Renal pelvis (tissue), 4 donors: ENCODE data around the gene S100A12. TPM values are rescaled to one million over a fixed set of nuclear protein-coding genes. Genes with fewer than 3 reads are reported as not detected.
"Not testable (repeated sequence)": the region's sequence is repeated elsewhere in the genome, so short reads cannot be mapped to it uniquely, and the experiment has no call there.

Experiments used
- DNase-seq: peaks from one replicate; pipeline ENCODE4 v3.0.0-alpha.2; 2013
- polyA plus RNA-seq, 3 donors: library from polyadenylated mRNA; unstranded; fragments of 120-200 nt; gene quantifications; one replicate each; pipeline ENCODE4 v1.2.1, GENCODE V29; 2013; ENCODE audit not compliant: insufficient read length in 3 of 3

S100A12 gene
- polyA plus RNA-seq, 3 donors = 1.1 to 2.5 (median 1.6) TPM

DNA sequence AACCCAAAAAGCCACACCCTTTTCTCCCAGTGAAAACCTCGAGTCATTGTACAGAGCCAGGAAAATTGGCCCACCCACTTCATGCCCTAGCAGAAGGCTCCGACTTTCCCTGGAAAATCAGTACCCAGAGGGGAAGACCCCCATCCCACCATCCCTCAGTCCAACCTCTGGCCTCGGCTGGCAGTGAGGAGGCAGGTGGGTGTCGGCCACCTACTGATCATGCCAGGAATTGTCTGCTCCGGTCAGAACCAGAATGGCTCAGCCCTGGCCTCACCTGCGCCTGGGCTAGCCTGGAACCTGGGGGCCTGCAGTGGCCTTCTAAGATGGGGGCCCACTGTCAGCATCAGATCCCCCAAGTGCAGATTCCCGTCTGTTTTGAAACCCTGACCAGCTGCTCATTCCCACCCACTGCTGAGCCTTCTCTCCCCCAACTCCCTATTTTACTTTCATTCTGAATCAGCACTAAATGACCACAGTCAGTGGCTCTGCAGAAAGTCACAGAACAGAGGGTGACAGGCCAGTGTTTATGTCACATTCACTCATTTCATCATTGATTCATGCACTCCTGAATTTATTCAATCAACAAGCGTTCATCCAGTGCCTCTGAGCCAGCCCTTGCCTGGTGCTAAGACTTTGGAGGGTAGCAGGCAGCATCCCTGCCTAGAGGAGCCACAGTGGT lies 20.8 kb downstream of the S100A12 start:
- no peak for DNase-seq

DNA sequence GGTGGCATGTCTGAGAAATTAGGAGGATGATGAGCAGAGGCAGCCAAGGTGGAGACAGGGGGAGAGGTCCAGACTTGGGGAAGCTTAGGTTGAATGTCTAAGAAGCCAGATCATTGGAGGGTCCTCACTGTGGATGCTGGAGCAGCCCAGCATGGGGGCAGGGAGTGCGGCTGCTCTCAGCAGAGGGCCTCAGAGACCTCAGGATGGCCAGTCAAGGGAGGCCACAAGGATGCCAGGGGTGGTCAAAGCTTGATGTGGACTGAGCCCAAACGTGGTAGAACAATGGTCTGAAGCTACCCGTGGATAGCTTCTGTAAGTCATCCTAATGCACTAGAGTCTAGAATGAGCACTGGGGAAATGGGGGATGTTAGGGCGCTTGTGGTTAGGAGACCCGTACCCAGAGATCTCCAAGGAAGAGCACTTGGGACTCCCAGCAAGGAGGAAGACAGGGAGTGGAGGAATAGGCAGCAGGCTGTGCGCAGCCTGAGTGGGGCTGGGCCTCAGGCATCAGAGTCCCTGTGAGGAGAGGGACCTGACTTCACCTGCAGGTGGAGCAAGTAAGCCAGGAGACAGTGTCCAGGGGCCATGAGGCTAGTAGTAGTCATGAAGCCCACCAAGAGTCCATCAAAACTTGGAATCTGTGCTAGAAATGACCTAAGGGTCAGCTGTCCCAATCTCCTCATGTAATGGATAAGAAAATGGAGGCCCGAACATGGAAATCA lies 22.0 kb downstream of the S100A12 start:
- DNase-seq = no peak

DNA sequence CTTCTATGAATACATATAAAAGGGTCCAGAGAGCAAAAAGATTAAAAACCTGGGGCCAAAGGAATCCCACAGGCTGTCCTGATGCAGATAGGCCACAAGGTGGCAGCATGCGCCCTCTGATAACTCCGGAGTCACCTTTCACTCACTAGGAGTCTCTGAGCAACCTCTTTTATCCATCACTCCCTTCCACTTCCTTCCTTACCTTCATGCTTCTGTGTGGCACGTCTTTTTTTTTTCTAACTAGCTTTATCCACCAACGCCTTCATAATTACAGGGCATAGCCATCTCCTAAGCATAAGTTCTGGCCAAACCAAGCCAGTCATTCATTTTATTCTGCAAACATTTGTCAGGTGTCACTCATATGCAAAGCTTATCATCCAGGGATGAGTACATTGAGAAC lies 22.9 kb downstream of the S100A12 start:
- DNase-seq = peak; percentile 46

DNA sequence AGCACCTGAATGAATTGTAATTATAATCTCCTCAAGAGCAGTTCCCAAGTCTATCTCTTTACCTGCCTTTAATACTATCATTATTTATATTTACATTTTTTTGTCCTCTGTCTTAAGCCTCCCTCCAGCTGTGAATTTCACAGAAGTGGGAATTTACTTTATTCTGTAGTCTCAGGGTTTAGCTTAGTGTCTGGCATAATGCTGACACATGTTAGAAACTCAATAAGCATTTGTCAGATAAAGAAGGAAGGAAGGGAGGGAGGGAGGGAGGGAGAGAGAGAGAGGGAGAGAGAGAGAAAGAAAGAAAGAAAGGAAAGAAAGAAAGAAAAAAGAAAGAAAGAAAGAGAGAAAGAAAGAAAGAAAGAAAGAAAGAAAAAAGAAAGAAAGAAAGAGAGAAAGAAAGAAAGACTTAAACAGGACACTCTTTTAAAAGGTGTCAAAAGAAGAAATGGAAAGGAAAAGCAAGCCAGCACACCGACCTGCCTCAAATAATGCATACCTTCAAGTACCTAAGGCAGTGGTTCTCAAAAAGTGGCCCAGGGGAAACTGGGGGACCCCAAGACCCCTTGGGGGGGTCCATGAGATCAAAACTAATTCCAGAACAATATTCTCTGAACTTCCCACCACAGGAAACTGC lies 25.0 kb downstream of the S100A12 start:
- no peak for DNase-seq

DNA sequence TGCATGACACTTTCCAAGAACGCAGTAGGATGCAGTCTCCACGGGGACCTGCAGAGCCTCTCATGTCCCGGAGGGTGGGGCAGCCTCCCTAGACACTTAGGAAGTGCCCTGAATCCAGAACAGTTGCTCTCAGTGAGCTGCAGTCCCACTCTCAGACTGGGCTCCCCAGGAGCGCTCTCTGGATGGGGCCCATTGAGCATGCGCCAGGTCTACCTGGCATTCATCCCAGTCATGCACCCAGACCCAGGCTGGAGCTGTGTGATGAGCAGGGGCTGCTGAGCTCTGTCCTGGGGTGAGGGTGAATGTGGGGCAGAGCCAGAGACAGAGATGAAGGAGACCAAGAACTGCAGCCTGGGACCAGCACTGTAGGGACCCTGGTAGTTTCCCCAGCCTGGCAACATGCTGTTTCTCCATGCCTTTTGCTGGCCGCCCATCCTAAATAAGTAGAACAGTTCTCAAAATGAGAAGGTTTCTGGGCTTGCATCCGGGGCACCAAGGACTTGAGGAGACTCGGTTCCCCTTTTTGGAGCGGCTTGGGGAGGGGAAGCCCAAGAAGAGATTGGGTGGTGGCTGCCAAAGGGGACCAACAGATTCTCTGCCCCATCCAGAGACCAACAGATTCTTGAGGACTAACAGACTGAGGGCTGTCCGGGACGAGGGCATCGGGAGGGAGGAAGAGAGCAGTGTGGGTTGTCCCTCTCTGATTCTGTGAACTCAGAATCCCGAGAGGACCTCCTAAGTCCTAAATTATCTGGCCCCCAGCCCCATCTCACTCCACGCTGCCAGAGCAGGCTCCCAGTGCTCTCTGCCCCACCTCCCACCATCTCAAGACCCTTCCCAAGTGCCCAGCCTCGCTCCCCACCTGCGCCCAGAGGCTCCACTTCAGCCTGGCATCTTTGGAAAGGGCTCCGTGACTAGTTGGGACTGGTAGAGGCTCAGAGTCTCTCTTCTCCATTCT lies 25.8 kb downstream of the S100A12 start:
- no peak for DNase-seq

DNA sequence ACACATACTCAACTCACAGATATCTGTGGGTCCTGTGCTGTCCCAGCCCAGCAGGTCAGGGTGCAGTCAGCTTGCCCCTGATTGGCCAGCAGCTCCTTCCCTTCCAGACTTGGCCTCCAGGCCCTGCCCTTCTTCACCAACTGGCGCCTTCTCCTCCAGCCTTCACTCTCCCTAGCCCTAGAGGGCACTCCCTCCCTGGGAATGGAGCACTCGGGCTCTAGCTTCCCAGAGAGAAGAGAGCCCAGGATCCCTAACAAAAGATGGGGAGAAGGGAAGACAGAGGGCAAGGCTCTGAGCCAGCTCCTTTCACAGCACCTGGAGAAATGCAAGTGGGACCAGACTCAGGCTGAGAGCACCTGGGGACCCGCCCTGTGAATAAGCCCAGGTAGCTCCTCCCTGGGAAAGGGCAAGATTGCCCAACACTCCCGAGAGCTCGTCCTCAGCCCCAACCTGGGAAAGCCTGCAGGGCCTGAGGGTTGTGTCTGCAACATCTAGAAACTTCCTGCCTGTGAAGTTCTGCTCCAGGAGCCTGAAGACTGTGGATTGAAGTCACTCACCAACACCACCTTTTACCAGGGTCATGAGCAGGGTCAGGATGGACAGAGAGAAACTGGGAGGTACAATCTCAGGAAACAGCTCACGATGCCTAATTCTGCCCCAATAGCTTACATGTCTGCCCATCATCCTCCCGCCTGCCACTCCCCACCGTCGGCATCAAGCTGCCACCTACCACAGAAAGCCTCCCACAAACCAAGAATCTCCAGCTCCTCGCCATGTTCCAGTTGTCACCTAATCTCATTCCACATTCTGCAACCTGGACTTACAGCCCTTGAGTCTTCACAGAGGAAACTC lies 26.7 kb downstream of the S100A12 start, which contains the start of gene PGLYRP4:
Gene PGLYRP4 (minus strand): TSS at position 331 of the 852 bp plus-strand sequence. CDS start 909 bp downstream, outside the sequence.
- DNase-seq = no peak

DNA sequence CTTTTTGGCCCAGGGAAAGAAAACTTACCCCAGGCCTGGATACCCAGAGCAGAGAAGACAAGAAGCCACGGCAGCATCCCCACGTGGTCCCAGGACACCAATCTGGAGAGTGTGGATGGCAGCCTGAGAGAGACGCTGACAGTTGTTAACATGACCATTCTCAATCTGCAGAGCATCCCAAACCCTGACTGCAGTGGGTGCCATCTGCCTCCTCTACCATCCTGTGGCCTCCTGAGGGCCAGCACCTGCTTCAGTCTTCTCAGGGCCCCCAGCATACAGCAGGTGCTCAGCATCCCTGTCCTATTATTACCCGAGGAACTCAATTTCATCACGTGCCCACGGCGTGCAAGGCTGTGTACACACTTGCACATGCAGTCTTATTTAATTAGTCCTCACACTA lies 27.6 kb downstream of the S100A12 start:
- no peak for DNase-seq

DNA sequence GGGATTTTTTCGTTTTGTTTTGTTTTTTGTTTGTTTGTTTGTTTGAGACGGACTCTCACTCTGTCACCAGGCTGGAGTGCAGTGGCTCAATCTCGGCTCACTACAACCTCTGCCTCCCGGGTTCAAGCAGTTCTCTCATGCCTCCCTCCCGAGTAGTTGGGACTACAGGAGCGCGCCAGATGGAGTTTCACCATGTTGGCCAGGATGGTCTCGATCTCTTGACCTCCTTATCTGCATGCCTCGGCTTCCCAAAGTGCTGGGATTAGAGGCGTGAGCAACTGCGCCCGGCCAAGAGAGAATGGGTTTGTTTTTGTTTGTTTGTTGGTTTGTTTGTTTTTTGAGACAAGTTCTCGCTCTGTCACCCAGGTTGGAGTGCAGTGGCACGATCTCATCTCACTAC lies 28.4 kb downstream of the S100A12 start:
- DNase-seq = not testable (repeated sequence)

DNA sequence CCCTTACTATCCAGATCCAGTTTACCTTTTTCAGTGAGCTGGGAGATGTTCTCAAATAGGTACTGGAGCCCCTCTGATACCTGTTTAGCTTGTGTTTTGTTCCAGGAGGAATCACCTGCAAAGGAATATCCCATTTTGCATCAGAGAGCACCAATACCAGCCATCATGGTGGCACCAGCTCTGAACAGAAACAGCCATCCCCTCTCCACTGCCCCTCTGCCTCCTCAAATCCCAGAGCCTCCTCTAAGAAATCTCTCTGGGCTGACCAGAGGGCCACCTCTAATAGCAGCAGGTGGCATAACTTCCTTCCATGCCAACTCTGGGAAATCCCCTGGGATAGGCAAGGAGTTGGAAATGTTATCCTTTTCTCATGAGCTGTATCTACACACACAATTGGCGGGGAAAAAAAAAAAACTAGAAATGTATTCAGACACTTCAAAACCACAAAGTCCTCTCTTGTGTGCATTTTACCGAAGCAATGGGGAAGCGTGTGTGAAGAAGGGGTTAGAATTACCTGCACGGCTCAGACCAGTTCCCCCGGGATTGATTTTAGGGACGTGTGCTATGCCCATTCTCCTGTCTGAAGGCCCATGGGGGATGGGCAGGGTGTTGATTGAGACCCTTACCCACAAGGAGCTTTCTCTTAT lies 29.2 kb downstream of the S100A12 start:
- no peak for DNase-seq

DNA sequence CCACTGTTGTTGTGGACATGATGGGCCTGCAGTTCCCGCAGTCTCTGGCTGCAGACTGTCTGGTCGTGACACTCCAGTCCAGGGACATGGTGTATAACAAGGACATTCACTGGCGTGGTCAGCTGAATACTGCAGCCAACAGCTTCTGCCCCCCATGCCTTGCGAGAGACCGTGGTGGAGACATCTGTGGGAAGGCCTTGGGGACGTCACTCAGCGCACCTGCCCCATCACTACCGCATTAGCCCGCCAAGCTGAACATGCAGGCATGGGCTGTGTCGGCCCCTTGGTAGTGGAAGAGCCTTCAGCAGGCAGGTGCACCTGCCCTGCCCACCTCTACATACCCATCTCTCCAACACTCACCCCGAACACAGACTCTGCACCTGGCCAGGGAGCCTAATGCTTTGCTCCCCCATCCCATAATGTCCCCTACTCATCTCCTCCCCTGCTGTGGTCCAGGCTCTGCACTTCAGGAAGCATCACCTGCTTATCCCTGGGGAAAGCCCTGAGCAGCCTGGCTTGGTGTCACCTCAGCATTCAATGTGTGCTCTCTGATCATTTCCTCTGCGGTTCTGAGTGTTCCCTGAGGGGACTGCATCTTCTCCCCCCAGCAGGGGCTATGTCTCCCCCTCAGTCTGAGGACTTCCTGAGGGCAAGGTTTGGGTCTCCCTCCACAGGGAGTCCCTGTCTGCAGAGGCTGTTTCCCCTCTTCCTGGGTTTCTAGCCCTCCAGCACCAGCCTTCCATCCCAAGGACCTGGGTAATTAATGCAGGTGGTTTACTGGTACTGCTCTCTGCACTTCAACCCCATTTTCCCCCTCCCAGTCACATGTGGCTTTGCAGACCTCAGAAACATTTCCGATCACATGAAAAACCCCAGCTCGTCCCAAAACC lies 30.0 kb downstream of the S100A12 start:
- DNase-seq = no peak

DNA sequence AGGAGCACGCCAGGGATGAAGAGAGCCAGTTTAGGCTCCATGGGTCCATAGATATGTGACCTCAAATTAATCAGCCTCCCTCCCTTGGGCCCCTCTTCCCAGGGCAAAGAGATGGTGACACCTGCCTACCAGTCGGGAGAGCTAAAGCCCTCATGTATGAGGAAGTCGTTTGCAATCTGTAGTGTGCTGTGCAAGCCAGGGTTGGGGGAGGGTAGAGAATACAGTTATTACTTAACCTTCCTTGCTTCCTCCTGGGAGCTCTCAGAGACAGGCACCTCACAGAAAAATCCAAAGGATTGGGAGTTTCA lies 30.7 kb downstream of the S100A12 start:
- no peak for DNase-seq

DNA sequence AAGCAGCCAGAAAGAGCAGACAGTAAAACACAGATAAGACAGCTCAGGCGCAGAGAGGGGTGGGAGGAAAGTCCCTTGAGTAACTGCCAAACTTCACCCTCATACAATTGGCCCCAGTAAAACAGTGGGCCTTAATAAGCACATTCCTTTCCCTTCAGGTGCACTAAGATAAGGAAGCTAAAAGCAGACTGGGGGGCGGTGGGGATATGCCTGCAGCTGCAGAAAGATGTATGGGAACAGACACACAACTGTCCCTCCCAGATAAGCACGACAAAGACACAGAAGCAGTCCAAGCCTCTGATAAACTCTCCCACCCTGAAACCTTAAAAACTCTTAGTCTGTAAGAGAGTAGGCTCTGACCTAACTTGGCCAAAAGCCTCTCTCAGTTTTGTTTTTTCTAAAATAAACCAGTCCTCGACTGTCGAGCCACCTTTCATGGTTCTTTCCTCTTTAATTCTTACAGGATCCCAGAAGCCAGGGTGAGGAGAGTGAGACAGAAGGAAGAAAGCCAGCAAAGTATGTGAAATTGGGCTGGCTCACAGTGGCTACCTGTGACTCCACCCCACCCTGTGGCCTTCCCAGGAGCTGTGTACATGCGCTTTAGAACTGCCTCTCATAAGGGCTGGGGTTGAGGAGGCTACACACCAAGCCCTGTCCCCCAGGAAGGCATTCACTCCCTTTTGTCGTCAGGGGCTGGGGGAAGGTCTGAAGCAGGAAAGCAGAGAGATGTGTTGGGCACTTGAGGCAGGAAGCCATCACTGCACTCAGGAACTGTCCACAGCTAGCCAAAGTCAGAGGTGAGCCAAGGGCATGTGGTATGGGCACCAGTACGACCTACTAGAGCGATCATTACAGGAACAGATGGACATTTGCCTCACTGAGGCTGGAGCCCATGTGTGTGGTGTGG lies 31.4 kb downstream of the S100A12 start:
- DNase-seq = no peak

DNA sequence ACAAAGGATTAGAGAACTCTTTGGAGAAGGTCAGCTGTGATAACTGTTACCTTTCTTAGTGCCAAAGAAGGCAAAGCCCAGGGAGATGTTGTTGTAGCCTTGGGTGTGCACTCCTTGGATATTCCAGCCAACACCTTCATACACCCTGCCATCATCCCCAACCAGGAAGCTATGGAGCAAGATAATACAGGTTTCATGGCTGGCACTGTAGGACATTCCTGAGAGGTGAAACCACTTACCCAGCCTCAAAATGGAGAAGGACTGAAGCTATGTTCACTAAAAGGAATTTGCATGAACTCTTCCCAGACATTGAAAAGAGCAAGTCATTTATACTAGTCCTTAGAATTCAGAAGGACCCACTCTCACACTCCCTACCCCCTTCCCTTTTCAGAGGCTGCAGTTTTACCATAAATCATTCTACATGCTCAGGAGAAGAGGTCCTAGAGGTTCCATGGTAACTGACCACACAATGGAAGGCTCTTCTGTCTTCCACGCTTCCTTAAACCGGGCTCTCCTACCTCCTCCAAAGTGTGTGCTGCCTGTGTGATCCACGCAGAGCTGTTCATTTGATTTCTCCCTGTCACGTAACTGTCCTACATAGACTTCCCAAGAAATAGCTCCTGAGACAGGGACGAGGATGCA lies 32.3 kb downstream of the S100A12 start:
- DNase-seq = no peak

DNA sequence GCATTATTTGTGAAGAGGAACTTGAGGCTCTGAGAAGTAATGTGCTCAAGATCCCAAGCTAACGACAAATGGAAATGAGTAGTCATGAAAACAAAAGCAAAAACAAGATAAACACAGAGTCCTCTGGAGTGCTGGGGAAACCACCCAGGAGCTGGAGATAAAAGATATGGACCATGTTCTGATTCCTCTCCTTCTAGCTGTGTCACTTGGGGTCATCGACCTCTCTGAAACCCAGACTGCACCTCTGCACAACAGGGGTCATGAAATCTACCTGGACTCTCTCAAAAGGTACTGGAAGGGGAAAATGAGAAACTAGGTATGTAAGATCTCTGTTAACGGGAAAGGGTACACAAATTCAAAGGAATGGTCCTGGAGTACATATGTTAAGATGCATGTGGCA lies 33.2 kb downstream of the S100A12 start:
- no peak for DNase-seq

DNA sequence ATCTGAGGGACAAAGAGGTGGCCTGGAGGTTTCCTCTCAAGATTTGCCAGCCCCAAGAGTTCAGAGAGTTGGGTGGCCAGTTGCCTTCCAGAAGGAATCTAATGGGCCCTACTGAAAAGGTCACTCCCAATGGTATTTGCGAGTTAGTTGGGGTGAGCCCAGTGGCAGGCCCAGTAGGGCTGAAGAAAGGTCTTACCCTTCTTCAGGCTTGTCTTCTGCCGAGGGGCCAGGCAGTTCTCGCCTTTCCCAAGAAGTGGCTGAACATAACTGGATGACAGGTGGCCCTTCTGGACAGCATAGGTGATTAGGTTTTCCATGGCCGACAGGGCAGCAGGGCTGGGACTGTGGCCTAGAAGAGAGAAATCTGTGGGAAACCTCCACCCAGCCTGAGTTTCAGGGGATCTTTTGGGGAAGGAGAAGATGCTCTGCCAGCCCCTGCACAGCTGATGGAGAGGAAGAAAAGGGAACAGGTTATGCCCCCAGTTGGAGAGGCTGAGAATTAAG lies 33.9 kb downstream of the S100A12 start:
- no peak for DNase-seq

DNA sequence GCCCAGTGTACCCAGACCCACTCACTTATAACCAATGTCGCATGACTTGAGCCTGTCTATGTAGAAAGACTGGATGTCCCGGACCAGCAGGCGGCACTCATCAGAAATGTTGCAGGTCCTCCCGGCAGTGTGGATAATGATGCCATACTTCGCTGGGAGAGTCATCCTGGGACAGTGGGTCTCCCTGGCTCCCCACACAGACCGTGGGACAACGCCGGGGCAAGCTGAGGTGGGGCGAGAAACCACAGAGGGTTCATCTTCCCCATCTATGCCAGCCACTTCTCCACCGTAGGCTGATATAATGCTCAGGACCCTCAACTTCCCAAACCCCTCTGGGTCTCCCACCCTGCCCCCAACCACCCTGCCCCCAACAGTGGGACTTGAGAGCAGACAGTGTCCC lies 35.1 kb downstream of the S100A12 start:
- no peak for DNase-seq

DNA sequence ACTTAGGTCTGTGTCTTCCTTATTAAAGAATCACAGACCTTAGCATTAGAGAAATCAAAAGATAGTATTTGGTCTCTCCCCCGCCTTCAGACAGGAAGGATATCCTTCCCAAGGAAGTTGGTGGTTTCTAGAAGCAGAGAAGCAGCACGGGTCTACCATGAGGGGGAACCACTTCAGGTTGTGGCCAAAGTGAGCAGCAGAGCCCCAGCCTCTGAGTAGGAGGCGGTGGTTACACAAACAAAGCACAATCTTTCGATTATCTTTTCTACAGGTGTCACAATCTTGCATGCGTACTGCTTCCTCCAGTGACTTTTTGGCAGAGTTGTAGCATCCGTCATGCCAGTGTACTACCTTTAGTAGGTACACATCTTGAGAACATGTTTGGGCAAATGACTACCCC lies 35.6 kb downstream of the S100A12 start:
- DNase-seq = no peak
